HG03095 (cell line): ENCODE results near the gene ICAM4.
"Not testable (repeated sequence)": the region's sequence is repeated elsewhere in the genome, so short reads cannot be mapped to it uniquely, and the experiment has no call there.

ENCODE experiments used
- ATAC-seq: cut with Tn5 transposase; IDR thresholded peaks from one replicate; pipeline ENCODE4 v1.9.1; 2021; ENCODE audit warnings: moderate library complexity; ENCODE audit not compliant: unreplicated experiment

The ICAM4 gene

GRCh38 chr19:10336725-10337124, 50.0 kb downstream of the ICAM4 start:
- not testable (repeated sequence) for ATAC-seq
